ENCODE data around the gene SLC17A9.

GRCh38 chr20:62959998-62960436 is 7.5 kb downstream of the SLC17A9 start:
- TF ChIP-seq JUND (IDR thresholded peaks at IDR 0.05; ENCODE audit: low read depth, low read length) (no peak), CTCF (IDR thresholded peaks at IDR 0.05 in 2 of 3, conservative IDR thresholded peaks at IDR 0.05 in 1 of 3; ENCODE audit: control insufficient read depth in 2 of 3, extremely low read depth in 1 of 3, insufficient read depth in 1 of 3, low read depth in 3 of 3, low read length in 3 of 3) (no peak), POLR2A (IDR thresholded peaks at IDR 0.05; ENCODE audit: low read depth, low read length) (peak; percentile 33; the same call in 1 of the 2 replicates), EP300 (IDR thresholded peaks at IDR 0.05; ENCODE audit: borderline replicate concordance in 1 of 2, control insufficient read depth in 1 of 2, low read depth in 2 of 2, low read length in 2 of 2) (no peak), HDGF (IDR thresholded peaks at IDR 0.05) (no peak), REST (IDR thresholded peaks at IDR 0.05; ENCODE audit: low read depth, low read length) (no peak)
